AG09319 (cell line): Measurements from ENCODE around the gene TRIP13.
A peak's percentile ranks its signal among the peaks of the same experiment; 100 is the strongest.
"Not testable (repeated sequence)": the region's sequence is repeated elsewhere in the genome, so short reads cannot be mapped to it uniquely, and the experiment has no call there.

Source experiments
- DNase-seq: peaks from one replicate; pipeline ENCODE4 v3.0.0-alpha.2; 2010; ENCODE audit warnings: low read depth; ENCODE audit errors: extremely low read depth
- TF ChIP-seq, protein P1 (sequence below): IDR thresholded peaks from 2 replicates; pipeline ENCODE4 v1.5.1; 2011; ENCODE audit warnings: low read depth, mild to moderate bottlenecking, inconsistent platforms, low read length, moderate library complexity

TRIP13 gene

DNA sequence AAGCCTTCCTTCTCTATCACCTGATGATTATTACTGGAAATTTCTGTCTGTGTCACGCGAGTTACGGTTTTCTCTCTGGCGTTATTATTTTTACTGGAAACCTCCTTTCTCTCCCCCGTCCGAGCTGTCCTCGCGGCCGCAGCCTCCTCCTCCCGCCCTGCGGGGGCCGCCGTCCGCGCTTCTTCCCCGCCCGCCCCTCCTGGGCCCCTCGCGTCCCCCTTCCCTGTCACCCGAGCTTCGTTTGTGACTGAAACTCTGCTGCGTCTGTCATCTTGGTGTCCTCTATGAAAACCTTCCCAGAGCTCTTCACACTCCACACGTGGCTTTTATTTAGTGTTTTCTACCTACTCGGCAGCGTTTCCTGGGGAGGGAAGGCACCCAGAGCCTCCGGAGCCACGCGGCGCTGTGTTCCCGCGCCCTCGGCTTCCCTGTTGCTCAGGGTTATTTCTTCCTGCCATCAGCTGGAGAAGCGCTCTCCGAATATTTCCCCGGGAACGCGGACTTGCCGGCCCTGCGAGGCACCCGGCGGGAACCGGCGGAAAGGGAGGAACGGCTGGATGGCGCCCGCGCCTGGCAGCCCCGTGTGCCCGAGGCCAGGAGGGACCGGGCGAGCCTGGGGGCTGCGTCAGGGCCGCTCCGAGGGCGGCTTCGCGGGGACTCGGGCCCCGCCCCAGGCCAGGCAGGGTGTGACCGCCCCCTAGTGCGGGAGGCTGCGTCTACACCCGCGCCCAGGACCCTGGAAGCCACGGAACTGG lies 33.9 kb downstream of the TRIP13 start:
- TF ChIP-seq, protein P1, sequence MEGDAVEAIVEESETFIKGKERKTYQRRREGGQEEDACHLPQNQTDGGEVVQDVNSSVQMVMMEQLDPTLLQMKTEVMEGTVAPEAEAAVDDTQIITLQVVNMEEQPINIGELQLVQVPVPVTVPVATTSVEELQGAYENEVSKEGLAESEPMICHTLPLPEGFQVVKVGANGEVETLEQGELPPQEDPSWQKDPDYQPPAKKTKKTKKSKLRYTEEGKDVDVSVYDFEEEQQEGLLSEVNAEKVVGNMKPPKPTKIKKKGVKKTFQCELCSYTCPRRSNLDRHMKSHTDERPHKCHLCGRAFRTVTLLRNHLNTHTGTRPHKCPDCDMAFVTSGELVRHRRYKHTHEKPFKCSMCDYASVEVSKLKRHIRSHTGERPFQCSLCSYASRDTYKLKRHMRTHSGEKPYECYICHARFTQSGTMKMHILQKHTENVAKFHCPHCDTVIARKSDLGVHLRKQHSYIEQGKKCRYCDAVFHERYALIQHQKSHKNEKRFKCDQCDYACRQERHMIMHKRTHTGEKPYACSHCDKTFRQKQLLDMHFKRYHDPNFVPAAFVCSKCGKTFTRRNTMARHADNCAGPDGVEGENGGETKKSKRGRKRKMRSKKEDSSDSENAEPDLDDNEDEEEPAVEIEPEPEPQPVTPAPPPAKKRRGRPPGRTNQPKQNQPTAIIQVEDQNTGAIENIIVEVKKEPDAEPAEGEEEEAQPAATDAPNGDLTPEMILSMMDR, result peak; percentile 19
- DNase-seq, result no peak

DNA sequence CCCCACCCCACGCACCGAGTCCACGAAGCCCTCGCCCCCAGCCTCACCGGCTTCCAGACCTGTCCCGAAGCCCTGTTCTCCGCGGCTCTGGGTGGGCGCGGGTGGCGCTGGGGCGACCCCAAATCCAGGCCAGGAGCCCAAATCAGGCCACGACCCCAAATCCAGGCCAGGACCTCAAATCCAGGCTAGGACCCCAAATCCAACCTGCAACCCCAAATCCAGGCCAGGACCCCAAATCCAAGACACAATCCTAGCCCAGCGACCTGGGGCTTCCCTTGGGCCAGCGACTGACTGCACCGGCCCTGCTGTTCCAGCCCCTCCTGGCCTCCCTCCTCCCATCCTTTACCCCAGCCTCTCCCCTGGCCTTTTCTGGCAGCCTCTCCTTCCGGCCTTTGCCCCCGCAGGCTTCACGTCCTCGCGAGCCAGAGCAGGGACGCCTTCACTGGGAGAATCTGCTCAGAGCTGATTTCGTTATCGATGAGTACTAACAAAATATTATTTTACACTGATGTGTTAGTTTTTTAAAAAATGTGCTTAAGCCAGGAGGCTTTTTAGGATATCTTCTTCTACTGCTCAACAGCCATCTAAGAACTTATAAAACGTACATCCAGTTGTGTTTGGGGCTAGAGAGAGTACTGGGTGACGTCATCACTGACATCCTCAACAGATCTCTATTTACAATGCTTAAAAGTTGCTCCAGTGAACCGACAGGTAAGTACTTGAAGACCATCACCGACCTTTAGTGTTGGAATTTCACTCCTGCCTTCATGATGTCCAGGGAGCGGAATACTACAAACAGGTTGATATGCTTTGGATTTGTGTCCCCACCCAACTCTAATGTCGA lies 34.7 kb downstream of the TRIP13 start:
- DNase-seq, result no peak
- TF ChIP-seq, protein P1, result no peak

DNA sequence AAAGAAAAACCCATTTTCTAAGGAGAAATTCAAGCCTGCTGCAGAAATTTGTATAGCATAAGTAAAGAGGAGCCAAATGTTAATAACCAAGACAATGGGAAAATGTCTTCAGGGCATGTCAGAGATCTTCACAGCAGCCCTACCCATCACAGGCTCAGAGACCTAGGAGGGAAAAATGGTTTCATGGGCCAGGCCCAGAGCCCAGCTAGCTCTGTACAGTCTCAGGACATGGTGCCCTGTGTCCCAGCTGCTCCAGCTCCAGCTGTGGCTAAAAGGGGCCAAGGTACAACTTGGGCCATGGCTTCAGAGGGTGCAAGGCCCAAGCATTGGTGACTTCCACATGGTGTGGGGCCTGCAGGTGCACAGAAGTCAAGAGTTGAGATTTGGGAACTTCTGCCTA lies 36.5 kb downstream of the TRIP13 start:
- not testable (repeated sequence) for DNase-seq

DNA sequence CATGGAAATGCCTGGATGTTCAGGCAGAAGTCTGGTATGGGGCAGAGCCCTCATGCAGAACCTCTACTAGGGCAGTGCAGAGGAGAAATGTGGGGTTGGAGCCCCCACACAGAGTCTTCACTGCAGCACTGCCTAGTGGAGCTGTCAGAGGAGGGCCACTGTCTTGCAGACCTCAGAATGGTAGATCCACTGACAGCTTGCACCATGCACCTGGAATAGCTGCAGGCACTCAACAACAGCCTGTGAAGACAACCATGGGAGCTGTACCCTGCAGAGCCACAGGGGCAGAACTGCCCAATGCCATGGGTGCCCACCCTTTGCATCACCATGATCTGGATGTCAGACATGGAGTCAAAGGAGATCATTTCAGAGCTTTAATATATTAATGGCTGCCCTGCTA lies 36.9 kb downstream of the TRIP13 start:
- TF ChIP-seq, protein P1, result no peak
- no peak for DNase-seq

DNA sequence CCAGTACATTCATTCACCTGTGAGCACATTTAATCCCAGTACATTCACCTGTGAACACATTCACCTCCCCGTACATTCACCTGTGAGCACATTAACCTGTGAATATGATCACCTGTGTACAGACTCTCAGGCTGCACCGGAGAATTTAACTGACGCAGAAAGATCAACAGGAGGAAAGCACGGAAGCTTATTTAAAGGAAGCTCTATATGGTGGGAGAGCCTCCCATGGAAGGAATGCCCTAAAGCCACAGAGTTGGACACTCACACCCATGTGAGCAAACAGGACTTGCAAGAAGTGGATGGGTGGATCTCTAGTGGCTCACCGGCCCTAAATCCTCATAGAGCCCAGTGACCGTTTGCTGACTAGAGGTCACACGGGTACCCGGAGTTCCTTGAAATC lies 38.2 kb downstream of the TRIP13 start:
- no peak for DNase-seq
- TF ChIP-seq, protein P1, result no peak

DNA sequence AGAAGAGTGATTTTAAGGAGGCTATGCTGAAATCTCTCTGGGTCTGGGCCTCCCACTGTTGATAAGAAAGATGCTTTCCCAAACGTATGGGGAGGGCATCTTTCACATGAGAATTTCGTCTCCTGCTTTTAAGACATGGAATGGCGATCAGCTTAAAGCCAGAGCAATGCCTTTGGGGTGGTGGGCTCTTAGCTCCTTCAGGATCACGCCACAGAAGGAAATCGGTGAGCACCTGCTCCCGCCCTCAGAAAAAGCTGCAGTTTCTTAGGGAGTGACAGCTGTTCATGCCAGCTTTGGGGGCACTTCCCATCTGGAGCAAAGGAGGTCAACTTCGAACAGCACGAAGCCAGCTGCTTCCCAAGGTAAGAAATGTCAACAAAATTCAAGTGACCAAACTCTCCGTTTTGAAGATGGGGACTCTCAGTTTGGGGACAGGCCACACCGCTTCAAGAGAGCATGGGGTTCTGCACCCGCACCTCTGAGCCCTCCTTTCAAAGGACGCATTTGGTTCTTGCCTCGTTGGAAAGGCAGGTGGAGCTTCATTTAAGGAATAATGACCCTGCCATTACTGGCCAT lies 39.0 kb downstream of the TRIP13 start:
- TF ChIP-seq, protein P1, result no peak
- DNase-seq, result no peak

DNA sequence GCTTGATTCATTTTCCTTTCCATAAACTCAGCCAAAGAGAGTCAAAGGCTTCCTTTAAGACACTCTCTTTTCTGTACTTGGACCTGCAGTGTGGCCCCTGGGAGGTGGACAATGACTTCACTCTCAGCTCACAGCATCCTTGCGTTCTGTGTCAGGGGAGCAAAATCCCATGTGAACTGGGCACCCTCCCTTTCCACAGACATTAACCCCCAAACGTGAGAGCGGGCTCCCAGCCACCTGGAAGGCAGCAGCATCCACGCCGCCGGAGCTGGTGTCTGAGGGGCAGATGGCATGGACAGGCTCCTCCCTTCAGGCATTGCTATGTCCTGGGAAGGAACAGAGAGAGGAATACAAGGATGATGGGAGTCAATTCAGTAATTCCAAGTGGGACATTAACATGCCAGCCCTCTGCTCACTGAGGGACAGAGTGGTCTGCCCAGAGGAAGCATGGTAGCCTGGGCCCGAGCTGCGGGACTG lies 39.5 kb downstream of the TRIP13 start:
- TF ChIP-seq, protein P1, result no peak
- DNase-seq, result no peak
